Measurements from ENCODE around the gene MBNL3. TPM values are rescaled to one million over a fixed set of nuclear protein-coding genes. Genes with fewer than 3 reads are reported as not detected.

MBNL3 gene
- total RNA-seq, 1 experiment from 2014 or later, result 2.6 TPM

GRCh38 chrX:132411310-132411977 lies 77.4 kb downstream of the MBNL3 start:
- peaks cover 22% of the 10 kb centered on the region for H3K4me1 ChIP-seq (ENCODE audit: insufficient read depth, low read length)
- H3K4me1 Mint-ChIP-seq, result peaks cover 71 to 83% of the 10 kb centered on the region in 2 experiments
- H2BK15ac ChIP-seq (ENCODE audit: low read depth, low read length), result no peak overlapping the region
- no peaks in the 10 kb centered on the region for H3K79me2 ChIP-seq (ENCODE audit: insufficient read depth, low read length)
- H3K18ac ChIP-seq (ENCODE audit: insufficient read length, low read depth, low read length), result no peak overlapping the region
- no peak overlapping the region for H4K5ac ChIP-seq (ENCODE audit: insufficient read length, low read depth, low read length)
- H2BK120ac ChIP-seq (ENCODE audit: low read depth, low read length, poor library complexity, severe bottlenecking), result no peak overlapping the region
- H4K8ac ChIP-seq (replicated peaks; ENCODE audit: insufficient read length, low read depth, low read length), result no peak overlapping the region
- no peak overlapping the region for H2AFZ ChIP-seq (ENCODE audit: low read length)
- no peak overlapping the region for H3T11ph ChIP-seq (ENCODE audit: low read length)
- H2BK20ac ChIP-seq (ENCODE audit: low read depth, low read length, poor library complexity, severe bottlenecking), result no peak overlapping the region
- no peaks in the 10 kb centered on the region for H3K36me3 Mint-ChIP-seq (ENCODE audit: insufficient read depth in 1 of 3, low read depth in 3 of 3)
- WGBS (ENCODE audit: extremely low coverage, insufficient read length, low lambda C conversion rate), result no CpG with 5 or more reads among the region's 8 CpGs
- no peak overlapping the region for H4K91ac ChIP-seq (ENCODE audit: insufficient read length, low read depth, low read length)
- TF ChIP-seq CTCF (conservative IDR thresholded peaks at IDR 0.05), result no peak
- no peak overlapping the region for H3K14ac ChIP-seq (ENCODE audit: insufficient read depth, low read length)
- H2BK5ac ChIP-seq (ENCODE audit: insufficient read length, low read length), result no peak overlapping the region
- H3K9me3 Mint-ChIP-seq, result no peaks in the 10 kb centered on the region; a peak in 2 of 5 replicates
- no peak overlapping the region for H3K56ac ChIP-seq (ENCODE audit: insufficient read length, low read depth, low read length)
- H3K4me3 Mint-ChIP-seq, result peak overlapping the region; percentile 34 to 57; a peak in 4 of 5 replicates
- H3K9me3 ChIP-seq (ENCODE audit: control insufficient read depth, low read depth, low read length), result no peaks in the 10 kb centered on the region
- H3K4me2 ChIP-seq (ENCODE audit: insufficient read depth, insufficient read length, low read length), result peak overlapping the region; percentile 22
- H3K79me1 ChIP-seq (ENCODE audit: insufficient read depth, low read depth, low read length, poor library complexity, severe bottlenecking), result no peaks in the 10 kb centered on the region
- no peak overlapping the region for H2BK12ac ChIP-seq (ENCODE audit: insufficient read length, low read depth, low read length)
- H3K4ac ChIP-seq (ENCODE audit: low read depth, low read length), result no peak overlapping the region
- no peak overlapping the region for H2AK5ac ChIP-seq (ENCODE audit: insufficient read length, low read length)
- H3K27ac Mint-ChIP-seq, result peak overlapping the region in 1 of 3 experiments; percentile 17; a peak in 3 of 7 replicates
- peaks cover 4% of the 10 kb centered on the region; the same call in 1 of the 2 replicates for H3K27me3 ChIP-seq (ENCODE audit: insufficient read depth, low read length)
- H3K23ac ChIP-seq (ENCODE audit: insufficient read length, low read depth, low read length), result no peak overlapping the region
- peaks cover 2% of the 10 kb centered on the region for H3K23me2 ChIP-seq (ENCODE audit: insufficient read length, low read depth, low read length, poor library complexity, severe bottlenecking)
- DNase-seq, result no peak
- H3K27me3 Mint-ChIP-seq (ENCODE audit: low read depth), result peaks cover 49% of the 10 kb centered on the region
- H3K9ac ChIP-seq (ENCODE audit: extremely low read depth, insufficient read length, low read length), result no peak overlapping the region
- no peaks in the 10 kb centered on the region for H4K20me1 ChIP-seq (ENCODE audit: control insufficient read depth, insufficient read depth, insufficient read length)
- H3K27ac ChIP-seq (ENCODE audit: insufficient read length, low read depth, low read length), result no peak overlapping the region
